HL-60 (cell line): ENCODE measurements around the gene HNRNPA3.

Experiments used
- DNase-seq, 2 experiments: peaks; one replicate each; pipeline ENCODE4 v3.0.0-alpha.2; 2010 to 2020; ENCODE audit warnings: low read depth in 1 of 2, low spot score in 1 of 2
- H3K27ac ChIP-seq: fragments of 250-450 bp; sonication (Bioruptor Pico); replicated peaks from 2 replicates; pipeline ENCODE4 v1.5.1; 2020; ENCODE audit warnings: mild to moderate bottlenecking, moderate library complexity
- H3K27me3 ChIP-seq: fragments of 250-450 bp; sonication (Bioruptor Pico); 2 replicates; pipeline ENCODE4 v1.5.1; 2021; ENCODE audit warnings: mild to moderate bottlenecking, moderate library complexity; ENCODE audit not compliant: insufficient read depth, poor library complexity, severe bottlenecking
- H3K4me3 ChIP-seq: replicated peaks from 2 replicates; pipeline ENCODE4 v1.5.1; 2011; ENCODE audit warnings: mild to moderate bottlenecking, control low read depth, low read length; ENCODE audit not compliant: insufficient read depth
- CTCF ChIP-seq: IDR thresholded peaks from one replicate; pipeline ENCODE4 v1.5.1; 2011; ENCODE audit warnings: low read length, control low read depth, inconsistent platforms; ENCODE audit not compliant: insufficient read depth
- GABPA ChIP-seq: IDR thresholded peaks from 2 replicates; pipeline ENCODE4 v1.6.1; 2012; ENCODE audit warnings: low read depth
- POLR2AphosphoS5 ChIP-seq: IDR thresholded peaks from 2 replicates; pipeline ENCODE4 v1.6.1; 2012; ENCODE audit warnings: low read depth
- SPI1 ChIP-seq: IDR thresholded peaks from 2 replicates; pipeline ENCODE4 v1.6.1; 2012; ENCODE audit warnings: low read depth, mild to moderate bottlenecking, borderline replicate concordance
- TF ChIP-seq, protein P1 (sequence below): IDR thresholded peaks from 2 replicates; pipeline ENCODE4 v1.6.1; 2012; ENCODE audit warnings: low read depth; ENCODE audit not compliant: insufficient replicate concordance

The HNRNPA3 gene

GRCh38 chr2:177190941-177191340 is 21.7 kb upstream of the HNRNPA3 start:
- no peaks in the 10 kb centered on the region for H3K27me3 ChIP-seq
- no peak overlapping the region for H3K4me3 ChIP-seq
- no peak for DNase-seq
- no peak overlapping the region for H3K27ac ChIP-seq
- TF ChIP-seq POLR2AphosphoS5 (no peak), GABPA (no peak), CTCF (no peak), SPI1 (no peak)
- TF ChIP-seq, protein P1, sequence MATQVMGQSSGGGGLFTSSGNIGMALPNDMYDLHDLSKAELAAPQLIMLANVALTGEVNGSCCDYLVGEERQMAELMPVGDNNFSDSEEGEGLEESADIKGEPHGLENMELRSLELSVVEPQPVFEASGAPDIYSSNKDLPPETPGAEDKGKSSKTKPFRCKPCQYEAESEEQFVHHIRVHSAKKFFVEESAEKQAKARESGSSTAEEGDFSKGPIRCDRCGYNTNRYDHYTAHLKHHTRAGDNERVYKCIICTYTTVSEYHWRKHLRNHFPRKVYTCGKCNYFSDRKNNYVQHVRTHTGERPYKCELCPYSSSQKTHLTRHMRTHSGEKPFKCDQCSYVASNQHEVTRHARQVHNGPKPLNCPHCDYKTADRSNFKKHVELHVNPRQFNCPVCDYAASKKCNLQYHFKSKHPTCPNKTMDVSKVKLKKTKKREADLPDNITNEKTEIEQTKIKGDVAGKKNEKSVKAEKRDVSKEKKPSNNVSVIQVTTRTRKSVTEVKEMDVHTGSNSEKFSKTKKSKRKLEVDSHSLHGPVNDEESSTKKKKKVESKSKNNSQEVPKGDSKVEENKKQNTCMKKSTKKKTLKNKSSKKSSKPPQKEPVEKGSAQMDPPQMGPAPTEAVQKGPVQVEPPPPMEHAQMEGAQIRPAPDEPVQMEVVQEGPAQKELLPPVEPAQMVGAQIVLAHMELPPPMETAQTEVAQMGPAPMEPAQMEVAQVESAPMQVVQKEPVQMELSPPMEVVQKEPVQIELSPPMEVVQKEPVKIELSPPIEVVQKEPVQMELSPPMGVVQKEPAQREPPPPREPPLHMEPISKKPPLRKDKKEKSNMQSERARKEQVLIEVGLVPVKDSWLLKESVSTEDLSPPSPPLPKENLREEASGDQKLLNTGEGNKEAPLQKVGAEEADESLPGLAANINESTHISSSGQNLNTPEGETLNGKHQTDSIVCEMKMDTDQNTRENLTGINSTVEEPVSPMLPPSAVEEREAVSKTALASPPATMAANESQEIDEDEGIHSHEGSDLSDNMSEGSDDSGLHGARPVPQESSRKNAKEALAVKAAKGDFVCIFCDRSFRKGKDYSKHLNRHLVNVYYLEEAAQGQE: no peak

DNA sequence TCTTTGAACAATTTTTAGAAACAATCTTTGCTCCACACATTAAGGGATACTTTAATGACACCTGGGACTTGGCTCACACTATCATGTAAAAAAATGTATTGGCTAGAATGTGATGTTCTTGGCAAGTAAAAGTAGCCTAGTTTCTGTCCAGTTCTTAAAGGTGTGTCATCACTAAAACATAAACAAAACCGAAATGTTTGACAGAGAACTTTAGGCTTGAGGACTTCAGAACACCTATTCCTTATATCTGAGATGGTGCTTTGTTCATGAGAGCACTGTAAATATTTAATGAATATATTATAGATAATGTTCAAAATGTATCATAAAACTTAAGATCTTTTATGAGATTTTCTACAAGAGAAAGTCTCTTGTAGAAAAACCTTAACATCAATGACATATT is 19.8 kb upstream of the HNRNPA3 start:
- Histone ChIP-seq H3K27me3 (no peaks in the 10 kb centered on the region), H3K4me3 (no peak overlapping the region), H3K27ac (no peak overlapping the region)
- TF ChIP-seq POLR2AphosphoS5 (no peak), SPI1 (no peak), GABPA (no peak), CTCF (no peak)
- TF ChIP-seq, protein P1: no peak
- DNase-seq: no peak

DNA sequence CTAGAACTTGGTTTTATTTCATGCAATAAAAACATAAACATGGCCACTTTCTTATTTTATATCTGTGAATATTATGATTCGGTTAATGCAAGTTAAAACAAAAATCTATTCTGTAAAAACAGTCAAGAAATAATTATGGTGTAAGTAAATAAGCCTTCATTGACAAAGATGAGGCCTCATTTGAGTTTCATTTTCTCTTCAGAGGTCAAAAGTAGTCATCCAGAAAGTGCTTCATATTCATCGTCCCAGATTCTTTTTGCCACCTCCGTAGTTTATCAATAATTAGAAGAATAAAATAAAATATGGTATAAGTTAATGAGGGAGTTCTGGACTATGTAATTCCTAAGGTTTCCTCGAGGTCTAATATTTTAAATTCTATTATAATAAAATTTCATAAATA is 19.4 kb upstream of the HNRNPA3 start:
- no peak overlapping the region for H3K27ac ChIP-seq
- H3K27me3 ChIP-seq: no peaks in the 10 kb centered on the region
- H3K4me3 ChIP-seq: no peak overlapping the region
- DNase-seq: no peak
- no peak for TF ChIP-seq CTCF
- no peak for TF ChIP-seq GABPA
- TF ChIP-seq SPI1: no peak
- TF ChIP-seq, protein P1: no peak
- TF ChIP-seq POLR2AphosphoS5: no peak
